DMS79 treated with DMSO at 0.1 percent for 48 hours (cell line): ENCODE results near the gene LEKR1.
A peak's percentile ranks its signal among the peaks of the same experiment; 100 is the strongest.

Source experiments
- DNase-seq: peaks from one replicate; lab custom pipeline; 2025; lab: John Stamatoyannopoulos, UW

Gene LEKR1

GRCh38 chr3:157058392-157059071 lies 232.4 kb downstream of the LEKR1 start:
- no peak for DNase-seq

DNA sequence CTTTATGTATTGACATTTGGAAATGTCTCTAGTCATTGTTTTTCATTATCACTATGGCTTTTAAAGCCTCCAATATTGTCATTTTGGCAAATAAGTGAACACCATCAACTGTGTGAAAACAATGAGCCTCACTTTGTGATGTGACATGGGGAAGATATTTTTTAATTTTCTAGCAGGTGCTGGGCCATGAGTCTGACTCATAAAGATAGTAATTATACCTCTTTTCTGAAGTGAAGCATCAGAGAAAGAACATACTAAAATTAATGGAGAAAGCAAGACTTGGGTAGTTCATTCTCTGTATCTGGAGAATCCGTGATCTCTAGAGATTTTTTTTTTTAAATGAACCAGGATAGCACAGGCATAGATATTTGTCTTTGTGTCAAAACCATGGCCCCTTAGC lies 233.0 kb downstream of the LEKR1 start:
- DNase-seq = no peak

GRCh38 chr3:157059661-157060060 lies 233.5 kb downstream of the LEKR1 start:
- DNase-seq = no peak

- no peak for DNase-seq
Measured at GRCh38 chr3:157061265-157061664, 235.1 kb downstream of the LEKR1 start.

DNA sequence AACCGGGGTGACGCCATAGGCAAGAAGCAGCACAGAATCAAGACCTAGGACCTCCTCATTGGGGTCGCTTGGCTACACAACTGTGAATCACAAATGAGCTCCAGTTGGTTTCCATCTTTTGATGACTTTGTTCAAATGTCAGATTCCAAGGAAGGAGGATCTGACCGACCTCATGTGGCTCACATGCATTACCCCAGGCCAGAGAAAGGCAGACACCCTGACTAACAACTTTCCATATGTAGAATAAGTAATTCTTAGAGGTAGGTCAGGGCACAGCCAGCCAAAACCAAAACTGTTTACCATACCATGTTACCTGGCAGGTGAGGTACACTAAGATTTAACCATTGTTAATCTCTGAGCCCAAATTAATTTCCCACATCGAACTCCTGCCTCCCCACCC lies 237.3 kb downstream of the LEKR1 start:
- no peak for DNase-seq

DNA sequence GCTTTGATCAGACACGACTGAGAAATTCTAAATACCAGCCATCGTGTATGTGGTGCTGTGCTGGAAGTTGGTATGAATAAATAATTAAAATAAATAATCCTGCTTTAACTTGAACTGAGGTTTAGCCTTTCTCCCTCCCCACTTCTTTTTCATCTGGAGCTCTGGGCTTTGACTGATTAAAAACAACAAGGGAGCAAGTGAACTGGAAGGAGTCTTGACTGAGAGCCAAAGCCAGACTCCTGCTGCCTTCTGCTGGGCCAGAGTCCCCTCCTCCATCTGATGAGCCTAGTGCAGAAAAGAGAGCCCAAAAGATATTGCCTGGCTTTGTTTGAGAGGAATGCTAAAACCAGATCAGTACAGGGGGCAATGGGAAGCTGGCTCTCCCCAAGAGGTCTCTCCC lies 237.8 kb downstream of the LEKR1 start:
- DNase-seq = peak; percentile 51

GRCh38 chr3:157064402-157064801 lies 238.2 kb downstream of the LEKR1 start:
- DNase-seq = no peak

DNA sequence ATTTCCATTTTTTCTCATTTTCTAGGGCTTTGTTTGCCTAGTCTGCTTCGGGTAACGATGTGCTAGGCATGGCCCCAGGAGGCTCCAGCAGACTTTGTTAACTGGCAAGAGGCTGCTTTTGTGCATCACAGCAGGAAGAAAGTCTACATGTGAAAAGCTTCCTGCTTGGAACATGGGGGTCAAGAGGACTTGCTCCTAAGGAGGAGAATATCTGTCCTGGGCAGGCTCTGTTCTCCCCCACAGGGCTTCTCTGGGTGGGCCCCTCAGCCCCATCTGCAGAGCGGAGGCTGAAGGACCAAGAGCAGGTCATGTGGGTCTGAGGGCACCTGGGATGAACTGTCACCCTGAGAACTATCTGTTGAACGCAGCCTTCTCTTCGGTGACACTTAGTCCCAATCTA lies 239.0 kb downstream of the LEKR1 start:
- DNase-seq = no peak

- no peak for DNase-seq
Measured at GRCh38 chr3:157066335-157067098, 240.4 kb downstream of the LEKR1 start.

DNA sequence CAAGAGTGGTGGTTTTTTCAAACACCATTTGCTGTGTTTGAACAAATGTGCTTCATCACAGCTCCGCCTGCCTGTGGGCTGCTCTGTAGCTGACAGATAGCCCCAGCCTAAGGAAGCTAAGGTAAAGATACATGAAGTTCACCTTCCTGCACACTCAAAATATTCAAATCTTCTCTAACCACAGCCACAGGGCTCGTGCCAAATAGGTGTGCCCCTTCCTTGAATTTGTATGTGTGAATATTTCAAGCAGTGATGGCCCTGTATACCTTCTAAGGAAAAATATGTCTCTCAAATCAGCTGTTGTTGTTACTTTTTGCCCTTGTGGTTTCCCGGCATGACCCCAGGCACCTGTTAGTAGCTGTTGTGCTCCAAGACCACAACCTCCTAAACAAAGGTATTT lies 241.0 kb downstream of the LEKR1 start:
- DNase-seq = no peak

- no peak for DNase-seq
Measured at GRCh38 chr3:157069406-157069805, 243.3 kb downstream of the LEKR1 start.

DNA sequence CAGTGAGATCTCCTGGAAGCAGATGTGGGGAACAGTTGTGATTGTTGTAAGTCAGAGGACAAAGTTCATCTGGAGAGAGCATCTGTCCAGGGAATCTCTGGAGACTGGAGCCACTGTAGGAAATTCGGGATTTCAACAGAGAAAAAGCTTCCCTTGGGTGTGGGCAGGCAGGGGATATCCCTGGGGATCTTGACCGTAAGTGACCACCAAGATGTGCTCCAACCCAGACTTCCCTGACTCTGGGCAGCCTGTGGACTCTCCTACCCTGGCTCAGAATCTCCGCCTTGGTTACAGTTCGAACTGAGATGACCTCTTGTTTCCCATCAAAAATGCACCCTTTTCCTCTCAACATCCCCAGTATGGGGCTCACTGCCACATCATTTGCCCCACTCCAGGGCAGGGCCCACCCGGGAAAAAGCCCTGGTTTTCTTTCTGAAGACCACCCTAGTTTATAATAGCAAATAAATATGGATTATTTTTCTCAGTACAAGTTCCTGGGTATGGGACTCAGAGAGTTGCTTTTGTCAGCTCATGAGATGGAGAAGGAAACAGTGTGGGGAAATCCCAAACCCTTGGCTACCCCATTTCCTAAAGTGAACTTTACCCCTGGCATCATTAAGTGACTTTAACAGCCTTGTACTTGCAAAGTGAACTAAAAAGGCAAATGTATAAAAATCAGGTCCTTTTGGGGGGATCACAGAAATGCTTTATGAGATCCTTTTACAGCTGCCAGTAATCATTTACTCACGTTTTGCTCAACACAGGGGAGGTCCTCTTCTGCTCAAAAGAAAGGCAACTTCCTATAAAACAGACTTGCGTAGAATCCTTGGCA lies 243.9 kb downstream of the LEKR1 start:
- no peak for DNase-seq

DNA sequence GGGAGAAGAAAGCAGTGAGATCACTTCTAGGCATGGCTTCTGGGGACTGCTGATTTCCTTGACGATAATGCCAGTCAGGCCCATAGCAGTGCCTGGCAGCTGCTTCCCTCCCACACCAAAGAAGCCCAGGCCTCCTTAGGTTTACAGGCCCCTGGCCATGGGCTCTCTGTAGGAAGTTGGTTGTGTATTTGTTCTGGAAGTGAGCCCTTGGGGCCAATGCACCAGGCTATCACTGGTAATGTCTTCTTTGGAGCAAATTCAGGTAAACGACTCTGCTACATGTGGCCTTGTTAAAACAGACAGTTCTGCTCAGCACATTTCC lies 244.5 kb downstream of the LEKR1 start:
- DNase-seq = no peak

DNA sequence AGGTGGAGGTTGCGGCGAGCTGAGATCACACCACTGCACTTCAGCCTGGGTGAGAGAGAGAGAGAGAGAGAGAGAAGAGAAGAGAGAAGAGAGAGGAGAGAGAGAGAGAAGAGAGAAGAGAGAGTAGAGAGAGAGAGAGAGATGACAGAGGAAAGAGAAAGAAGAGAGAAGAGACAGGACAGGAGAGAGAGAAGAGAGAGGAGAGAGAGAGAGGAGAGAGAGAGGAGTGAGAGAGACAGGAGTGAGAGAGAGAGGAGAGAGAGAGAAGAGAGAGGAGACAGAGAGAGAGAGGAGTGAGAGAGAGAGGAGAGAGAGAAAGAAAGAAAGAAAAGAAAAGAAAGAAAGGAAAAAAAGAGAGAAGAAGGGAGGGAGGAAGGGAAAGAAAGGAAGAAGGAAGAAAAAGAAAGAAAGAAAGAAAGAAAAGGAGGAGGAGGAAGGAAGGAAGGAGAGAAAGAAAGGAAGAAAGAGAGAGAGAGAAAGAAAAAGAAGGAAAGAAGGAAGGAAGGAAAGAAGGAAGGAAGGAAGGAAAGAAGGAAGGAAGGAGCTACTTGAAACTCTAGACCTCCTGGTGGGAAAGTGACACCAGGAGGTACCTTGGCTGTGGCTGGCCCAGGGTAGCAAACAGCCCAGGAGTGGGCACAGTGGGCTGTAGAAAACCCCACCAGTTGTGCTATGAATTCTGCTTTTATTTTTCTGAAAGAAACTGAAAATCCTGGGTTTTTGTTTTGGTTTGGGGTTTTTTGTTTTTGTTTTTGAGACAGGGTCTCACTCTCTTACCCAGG lies 245.8 kb downstream of the LEKR1 start:
- no peak for DNase-seq

- DNase-seq = no peak
Measured at GRCh38 chr3:157073810-157074209, 247.7 kb downstream of the LEKR1 start.

DNA sequence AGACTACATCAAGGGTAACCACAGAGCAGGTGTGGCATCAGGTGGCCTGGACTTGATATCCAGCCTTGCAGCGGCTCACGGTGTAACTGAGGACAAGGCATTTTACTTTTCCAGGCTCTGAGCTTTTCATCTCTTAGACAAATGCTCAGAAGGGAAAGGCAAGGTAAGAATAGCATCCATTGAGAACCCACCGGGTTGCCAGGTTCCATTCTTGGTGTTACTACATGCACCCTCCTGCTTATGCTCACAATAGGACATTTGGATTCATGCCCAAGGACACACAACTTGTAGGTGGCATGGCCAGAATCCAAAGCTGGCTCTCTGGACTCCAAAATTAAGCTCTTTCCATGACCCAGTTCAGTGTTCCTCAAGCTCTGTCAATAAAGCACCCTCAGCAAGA lies 248.3 kb downstream of the LEKR1 start:
- DNase-seq = no peak

GRCh38 chr3:157074981-157075380 lies 248.8 kb downstream of the LEKR1 start:
- no peak for DNase-seq

DNA sequence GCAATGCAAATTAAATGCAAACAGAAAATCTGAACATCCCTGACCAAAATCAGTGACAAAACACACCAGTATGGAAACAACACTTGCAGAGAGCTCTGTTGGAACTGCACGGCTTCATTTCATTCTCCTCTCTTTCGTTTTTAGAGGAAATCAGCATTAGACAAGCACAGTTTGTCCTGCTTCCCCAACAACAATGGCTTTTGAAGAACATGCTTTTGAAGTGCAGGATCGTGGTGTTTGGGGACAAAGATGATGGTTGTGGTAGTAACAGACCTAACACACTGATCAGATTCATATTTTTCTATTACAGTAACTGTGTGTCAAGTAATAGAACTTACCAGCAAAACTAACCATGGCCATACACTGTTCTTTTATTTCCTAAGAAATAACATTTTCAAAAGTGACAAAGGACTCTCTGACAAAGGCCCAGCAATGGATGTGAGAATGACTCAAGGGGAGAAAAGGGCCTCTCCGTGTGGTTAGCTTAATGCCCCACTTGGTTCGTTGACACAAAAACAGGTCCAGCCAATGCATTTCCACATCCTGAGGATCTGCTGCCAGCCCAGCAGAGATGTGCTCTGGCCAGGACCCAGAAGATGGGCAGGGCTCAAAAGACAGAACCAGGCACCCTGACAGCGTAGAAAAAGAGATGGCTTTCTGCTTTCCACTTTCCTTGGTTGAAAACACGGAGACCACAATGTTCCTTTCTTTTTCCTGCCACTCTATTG lies 249.7 kb downstream of the LEKR1 start:
- no peak for DNase-seq

- DNase-seq = no peak
Measured at GRCh38 chr3:157077565-157077991, 251.4 kb downstream of the LEKR1 start.

GRCh38 chr3:157078131-157078810 lies 252.1 kb downstream of the LEKR1 start:
- no peak for DNase-seq

DNA sequence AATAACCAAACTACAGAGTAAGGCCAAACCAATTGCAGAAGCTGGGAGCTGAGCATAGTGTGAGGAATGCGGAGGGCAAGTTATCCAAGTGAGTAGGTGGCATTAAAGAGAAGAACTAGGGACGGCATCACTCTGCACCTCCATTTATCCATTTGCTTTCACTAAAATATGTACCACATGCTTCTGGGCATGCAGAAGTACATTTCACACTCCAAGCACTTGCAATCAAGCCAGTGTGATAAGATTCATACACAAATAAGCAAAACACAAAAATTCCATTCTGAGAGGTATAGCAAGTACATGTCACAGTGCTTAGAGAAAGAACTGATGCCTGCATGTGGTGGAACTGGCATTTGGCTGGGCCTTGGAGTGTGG lies 252.6 kb downstream of the LEKR1 start:
- DNase-seq = no peak
